ENCODE data around the gene TMEM114. TPM values are rescaled to one million over a fixed set of nuclear protein-coding genes. Genes with fewer than 3 reads are reported as not detected.

Gene TMEM114
- total and polyA plus RNA-seq, 5 donors from 2014 or later = not detected

- no peak overlapping the region for H3K27ac Mint-ChIP-seq
- no peaks in the 10 kb centered on the region for H3K9me3 ChIP-seq (ENCODE audit: control insufficient read depth in 2 of 2, low read length in 2 of 2)
Measured at GRCh38 chr16:8605554-8605953, 15.2 kb upstream of the TMEM114 start.

GRCh38 chr16:8600144-8600775 is 9.9 kb upstream of the TMEM114 start:
- ATAC-seq (ENCODE audit: low read depth in 2 of 2) (no peak), DNase-seq (no peak)
- no peak overlapping the region for H3K27ac Mint-ChIP-seq
- Histone ChIP-seq H3K9me3 (ENCODE audit: control insufficient read depth in 2 of 2, low read length in 2 of 2) (no peaks in the 10 kb centered on the region), H3K4me3 (ENCODE audit: low read depth, low read length) (no peak overlapping the region), H3K27me3 (ENCODE audit: control insufficient read depth, insufficient read depth, low read length) (no peaks in the 10 kb centered on the region), H3K27ac (ENCODE audit: insufficient read depth, low read length, poor library complexity, severe bottlenecking) (no peak overlapping the region), H3K4me1 (ENCODE audit: control insufficient read depth, insufficient read depth, low read length, poor library complexity, severe bottlenecking) (no peaks in the 10 kb centered on the region), H3K36me3 (ENCODE audit: control insufficient read depth, insufficient read depth, low read length) (no peaks in the 10 kb centered on the region)
- no peak overlapping the region for H3K4me3 Mint-ChIP-seq
- H3K9me3 Mint-ChIP-seq = peaks cover 0 to 4% (median 0%) of the 10 kb centered on the region in 7 donors
- no peaks in the 10 kb centered on the region for H3K36me3 Mint-ChIP-seq
- H3K27me3 Mint-ChIP-seq = peaks cover 16% of the 10 kb centered on the region
- H3K4me1 Mint-ChIP-seq = no peaks in the 10 kb centered on the region

More at GRCh38 chr16:8605554-8605953, 15.2 kb upstream of the TMEM114 start:
- Histone ChIP-seq H3K27me3 (ENCODE audit: control insufficient read depth, insufficient read depth, low read length) (no peaks in the 10 kb centered on the region), H3K4me1 (ENCODE audit: control insufficient read depth, insufficient read depth, low read length, poor library complexity, severe bottlenecking) (no peaks in the 10 kb centered on the region), H3K36me3 (ENCODE audit: control insufficient read depth, insufficient read depth, low read length) (no peaks in the 10 kb centered on the region), H3K4me3 (ENCODE audit: low read depth, low read length) (no peak overlapping the region), H3K27ac (ENCODE audit: insufficient read depth, low read length, poor library complexity, severe bottlenecking) (no peak overlapping the region)
- ATAC-seq (ENCODE audit: low read depth in 2 of 2) (no peak), DNase-seq (no peak)
- peaks cover 14% of the 10 kb centered on the region for H3K27me3 Mint-ChIP-seq
- H3K4me1 Mint-ChIP-seq = peaks cover 0 to 2% (median 0%) of the 10 kb centered on the region in 4 donors
- no peaks in the 10 kb centered on the region for H3K36me3 Mint-ChIP-seq
- H3K9me3 Mint-ChIP-seq = no peaks in the 10 kb centered on the region
- no peak overlapping the region for H3K4me3 Mint-ChIP-seq

GRCh38 chr16:8596581-8596980 is 6.3 kb upstream of the TMEM114 start:
- DNase-seq (no peak), ATAC-seq (ENCODE audit: low read depth in 2 of 2) (no peak)
- Mint-ChIP-seq H3K4me1 (no peaks in the 10 kb centered on the region), H3K9me3 (peaks cover 0 to 4% (median 0%) of the 10 kb centered on the region in 7 donors), H3K27ac (no peak overlapping the region), H3K27me3 (peaks cover 13% of the 10 kb centered on the region), H3K4me3 (no peak overlapping the region), H3K36me3 (no peaks in the 10 kb centered on the region)
- no peak overlapping the region for H3K27ac ChIP-seq (ENCODE audit: insufficient read depth, low read length, poor library complexity, severe bottlenecking)
- H3K4me3 ChIP-seq (ENCODE audit: low read depth, low read length) = no peak overlapping the region
- no peaks in the 10 kb centered on the region for H3K36me3 ChIP-seq (ENCODE audit: control insufficient read depth, insufficient read depth, low read length)
- H3K27me3 ChIP-seq (ENCODE audit: control insufficient read depth, insufficient read depth, low read length) = peaks cover 7% of the 10 kb centered on the region
- H3K9me3 ChIP-seq (ENCODE audit: control insufficient read depth in 2 of 2, low read length in 2 of 2) = no peaks in the 10 kb centered on the region
- H3K4me1 ChIP-seq (ENCODE audit: control insufficient read depth, insufficient read depth, low read length, poor library complexity, severe bottlenecking) = no peaks in the 10 kb centered on the region

- ATAC-seq (ENCODE audit: low read depth in 2 of 2) (no peak), DNase-seq (no peak)
- Mint-ChIP-seq H3K27me3 (peaks cover 13% of the 10 kb centered on the region), H3K9me3 (peaks cover 0 to 4% (median 0%) of the 10 kb centered on the region in 7 donors), H3K4me1 (no peaks in the 10 kb centered on the region), H3K27ac (no peak overlapping the region), H3K36me3 (no peaks in the 10 kb centered on the region), H3K4me3 (no peak overlapping the region)
- Histone ChIP-seq H3K27me3 (ENCODE audit: control insufficient read depth, insufficient read depth, low read length) (peaks cover 9% of the 10 kb centered on the region), H3K36me3 (ENCODE audit: control insufficient read depth, insufficient read depth, low read length) (no peaks in the 10 kb centered on the region), H3K27ac (ENCODE audit: insufficient read depth, low read length, poor library complexity, severe bottlenecking) (no peak overlapping the region), H3K4me3 (ENCODE audit: low read depth, low read length) (no peak overlapping the region), H3K4me1 (ENCODE audit: control insufficient read depth, insufficient read depth, low read length, poor library complexity, severe bottlenecking) (no peaks in the 10 kb centered on the region), H3K9me3 (ENCODE audit: control insufficient read depth in 2 of 2, low read length in 2 of 2) (no peaks in the 10 kb centered on the region)
Measured at GRCh38 chr16:8595783-8596182, 5.5 kb upstream of the TMEM114 start.

- Histone ChIP-seq H3K4me1 (ENCODE audit: control insufficient read depth, insufficient read depth, low read length, poor library complexity, severe bottlenecking) (no peaks in the 10 kb centered on the region), H3K9me3 (ENCODE audit: control insufficient read depth in 2 of 2, low read length in 2 of 2) (no peaks in the 10 kb centered on the region), H3K36me3 (ENCODE audit: control insufficient read depth, insufficient read depth, low read length) (no peaks in the 10 kb centered on the region), H3K27me3 (ENCODE audit: control insufficient read depth, insufficient read depth, low read length) (peaks cover 11% of the 10 kb centered on the region), H3K27ac (ENCODE audit: insufficient read depth, low read length, poor library complexity, severe bottlenecking) (no peak overlapping the region), H3K4me3 (ENCODE audit: low read depth, low read length) (no peak overlapping the region)
- peaks cover 11% of the 10 kb centered on the region for H3K27me3 Mint-ChIP-seq
- no peak for DNase-seq
- no peak overlapping the region for H3K4me3 Mint-ChIP-seq
- H3K36me3 Mint-ChIP-seq = no peaks in the 10 kb centered on the region
- peaks cover 0 to 3% (median 0%) of the 10 kb centered on the region in 4 donors for H3K4me1 Mint-ChIP-seq
- peak overlapping the region in 1 of 3 donors; percentile 68 for H3K27ac Mint-ChIP-seq
- H3K9me3 Mint-ChIP-seq = peaks cover 0 to 4% (median 0%) of the 10 kb centered on the region in 7 donors
- ATAC-seq (ENCODE audit: low read depth in 2 of 2) = no peak
Measured at GRCh38 chr16:8594149-8594666, 3.9 kb upstream of the TMEM114 start.

- Mint-ChIP-seq H3K9me3 (peaks cover 0 to 2% (median 0%) of the 10 kb centered on the region in 7 donors), H3K4me1 (peaks cover 0 to 6% (median under 1%) of the 10 kb centered on the region in 4 donors), H3K36me3 (no peaks in the 10 kb centered on the region), H3K27ac (no peak overlapping the region), H3K4me3 (no peak overlapping the region), H3K27me3 (peaks cover 29% of the 10 kb centered on the region)
- Histone ChIP-seq H3K36me3 (ENCODE audit: control insufficient read depth, insufficient read depth, low read length) (no peaks in the 10 kb centered on the region), H3K4me3 (ENCODE audit: low read depth, low read length) (no peak overlapping the region), H3K27me3 (ENCODE audit: control insufficient read depth, insufficient read depth, low read length) (peaks cover 17% of the 10 kb centered on the region), H3K9me3 (ENCODE audit: control insufficient read depth in 2 of 2, low read length in 2 of 2) (no peaks in the 10 kb centered on the region), H3K4me1 (ENCODE audit: control insufficient read depth, insufficient read depth, low read length, poor library complexity, severe bottlenecking) (no peaks in the 10 kb centered on the region), H3K27ac (ENCODE audit: insufficient read depth, low read length, poor library complexity, severe bottlenecking) (no peak overlapping the region)
- no peak for DNase-seq
- ATAC-seq (ENCODE audit: low read depth in 2 of 2) = no peak
Measured at GRCh38 chr16:8591451-8591850, 1.1 kb upstream of the TMEM114 start.

- peaks cover 0 to 6% (median under 1%) of the 10 kb centered on the region in 4 donors for H3K4me1 Mint-ChIP-seq
- ATAC-seq (ENCODE audit: low read depth in 2 of 2) (no peak), DNase-seq (no peak)
- no peaks in the 10 kb centered on the region for H3K36me3 Mint-ChIP-seq
- no peak overlapping the region for H3K4me3 Mint-ChIP-seq
- H3K27ac Mint-ChIP-seq = no peak overlapping the region
- Histone ChIP-seq H3K4me3 (ENCODE audit: low read depth, low read length) (no peak overlapping the region), H3K4me1 (ENCODE audit: control insufficient read depth, insufficient read depth, low read length, poor library complexity, severe bottlenecking) (no peaks in the 10 kb centered on the region), H3K9me3 (ENCODE audit: control insufficient read depth in 2 of 2, low read length in 2 of 2) (no peaks in the 10 kb centered on the region), H3K27me3 (ENCODE audit: control insufficient read depth, insufficient read depth, low read length) (peaks cover 17% of the 10 kb centered on the region), H3K36me3 (ENCODE audit: control insufficient read depth, insufficient read depth, low read length) (no peaks in the 10 kb centered on the region), H3K27ac (ENCODE audit: insufficient read depth, low read length, poor library complexity, severe bottlenecking) (no peak overlapping the region)
- H3K9me3 Mint-ChIP-seq = peaks cover 0 to 2% (median 0%) of the 10 kb centered on the region in 7 donors
- peaks cover 29% of the 10 kb centered on the region for H3K27me3 Mint-ChIP-seq
Measured at GRCh38 chr16:8590811-8591210, 500 bp upstream of the TMEM114 start.

Measured in CD4-positive, CD25-positive, alpha-beta regulatory T cell (primary cell).